Subcutaneous abdominal adipose tissue (tissue), 5 donors: ENCODE results near the gene HOXC5.
"Not testable (repeated sequence)": the region's sequence is repeated elsewhere in the genome, so short reads cannot be mapped to it uniquely, and the experiment has no call there.

Experiments
- H3K27ac ChIP-seq: one replicate; pipeline ENCODE4 v1.7.0; 2013; ENCODE audit warnings: low read depth, mild to moderate bottlenecking, inconsistent platforms, low read length, moderate library complexity
- H3K27me3 ChIP-seq, 5 donors: one replicate each; pipeline ENCODE4 v1.7.0; 2013; ENCODE audit warnings: low read length in 5 of 5, inconsistent platforms in 1 of 5; ENCODE audit not compliant: control insufficient read depth in 5 of 5, insufficient read depth in 4 of 5
- H3K36me3 ChIP-seq, 5 donors: one replicate each; pipeline ENCODE4 v1.7.0; 2013; ENCODE audit warnings: low read length in 5 of 5; ENCODE audit not compliant: control insufficient read depth in 5 of 5, insufficient read depth in 5 of 5
- H3K4me1 ChIP-seq, 5 donors: one replicate each; pipeline ENCODE4 v1.7.0; 2013; ENCODE audit warnings: low read length in 5 of 5, mild to moderate bottlenecking in 3 of 5, moderate library complexity in 1 of 5; ENCODE audit not compliant: control insufficient read depth in 5 of 5, insufficient read depth in 5 of 5
- H3K4me3 ChIP-seq, 5 donors: one replicate each; pipeline ENCODE4 v1.7.0; 2013; ENCODE audit warnings: low read length in 5 of 5, low read depth in 1 of 5
- H3K9ac ChIP-seq, 5 donors: one replicate each; pipeline ENCODE4 v1.7.0; 2013; ENCODE audit warnings: low read length in 5 of 5, mild to moderate bottlenecking in 4 of 5, moderate library complexity in 3 of 5
- H3K9me3 ChIP-seq, 5 donors: one replicate each; pipeline ENCODE4 v1.7.0; 2013; ENCODE audit warnings: low read length in 5 of 5; ENCODE audit not compliant: control insufficient read depth in 5 of 5
- donor health status: healthy.
- donor health status: healthy.
- donor health status: healthy.
- donor health status: healthy.
- donor health status: healthy.

HOXC5 gene

DNA sequence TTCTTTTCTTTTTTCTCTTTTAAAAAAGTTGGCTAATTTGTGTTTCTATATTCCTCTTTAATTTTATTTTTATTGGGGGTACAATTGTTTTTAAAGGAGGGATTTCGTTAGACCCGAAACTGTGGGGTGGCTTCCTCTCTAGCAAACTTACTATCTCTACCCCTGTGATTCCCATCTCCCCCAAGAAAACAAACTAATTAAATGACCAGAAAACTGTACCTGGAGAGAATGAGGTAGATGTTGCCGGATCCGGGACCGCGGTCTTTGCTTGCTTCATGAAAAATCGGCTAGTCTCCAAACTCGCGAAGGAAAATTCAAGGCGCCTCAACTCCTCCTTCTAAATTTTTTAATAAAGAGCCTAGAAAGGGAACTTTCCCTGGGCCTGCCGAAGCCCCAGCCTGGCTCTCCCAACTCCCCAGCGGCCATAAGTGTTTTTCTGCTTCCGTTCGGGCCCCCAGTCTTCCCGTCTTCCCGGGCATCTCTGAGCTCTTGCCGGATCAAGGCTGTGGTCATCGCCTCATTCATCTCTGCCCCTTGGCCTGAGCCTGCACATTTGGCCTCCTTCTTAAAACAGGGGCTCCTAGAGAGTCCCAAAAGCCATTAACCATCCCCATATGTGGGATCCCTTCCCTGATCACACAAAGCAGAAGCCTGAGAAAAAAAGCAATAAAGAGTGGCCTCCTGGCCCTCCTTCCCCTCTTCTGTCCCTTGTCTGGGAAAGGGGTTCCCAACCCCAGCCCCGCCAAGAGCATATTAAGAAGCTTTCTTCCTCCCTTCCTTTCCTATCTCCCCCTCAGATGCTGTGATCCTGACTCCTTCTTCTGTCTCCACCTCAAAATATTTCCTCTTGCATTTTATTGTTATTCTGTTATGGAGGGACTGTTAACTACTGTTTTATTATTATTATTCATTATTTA is 47.4 kb downstream of the HOXC5 start:
- H3K9me3 ChIP-seq, H3K36me3 ChIP-seq, H3K27me3 ChIP-seq, H3K4me1 ChIP-seq: not testable (repeated sequence)
- Histone ChIP-seq H3K4me3 (peak overlapping the region in 1 of 5 donors; percentile 35), H3K9ac (peak overlapping the region in 1 of 5 donors; percentile 10), H3K27ac (peak overlapping the region; percentile 57)

DNA sequence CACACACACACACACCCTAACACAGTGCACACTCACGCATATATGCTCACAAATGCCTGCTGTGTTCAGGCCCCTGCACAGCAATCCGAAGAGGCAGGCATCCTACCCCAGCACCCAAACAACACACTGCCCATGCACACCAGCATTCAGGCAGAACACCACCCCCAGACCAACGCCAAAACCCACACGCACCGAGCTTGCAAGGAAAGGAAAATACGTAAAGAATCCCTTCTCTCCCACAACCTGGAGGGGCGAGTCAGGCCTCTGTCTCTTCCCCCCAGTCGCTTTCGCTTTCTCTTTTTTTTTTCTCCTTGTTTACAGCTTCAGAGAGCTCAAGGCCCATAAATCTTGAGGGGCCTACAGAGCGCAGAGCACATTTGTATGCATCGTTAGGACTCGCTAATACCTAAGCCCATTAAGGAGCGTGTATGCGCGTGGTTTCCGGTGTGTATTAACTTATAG is 48.2 kb downstream of the HOXC5 start:
- not testable (repeated sequence) for H3K9me3 ChIP-seq, H3K36me3 ChIP-seq, H3K4me1 ChIP-seq, H3K9ac ChIP-seq, H3K27me3 ChIP-seq
- Histone ChIP-seq H3K27ac (peak overlapping the region; percentile 50), H3K4me3 (peak overlapping the region; percentile 22 to 53 (median 45))

DNA sequence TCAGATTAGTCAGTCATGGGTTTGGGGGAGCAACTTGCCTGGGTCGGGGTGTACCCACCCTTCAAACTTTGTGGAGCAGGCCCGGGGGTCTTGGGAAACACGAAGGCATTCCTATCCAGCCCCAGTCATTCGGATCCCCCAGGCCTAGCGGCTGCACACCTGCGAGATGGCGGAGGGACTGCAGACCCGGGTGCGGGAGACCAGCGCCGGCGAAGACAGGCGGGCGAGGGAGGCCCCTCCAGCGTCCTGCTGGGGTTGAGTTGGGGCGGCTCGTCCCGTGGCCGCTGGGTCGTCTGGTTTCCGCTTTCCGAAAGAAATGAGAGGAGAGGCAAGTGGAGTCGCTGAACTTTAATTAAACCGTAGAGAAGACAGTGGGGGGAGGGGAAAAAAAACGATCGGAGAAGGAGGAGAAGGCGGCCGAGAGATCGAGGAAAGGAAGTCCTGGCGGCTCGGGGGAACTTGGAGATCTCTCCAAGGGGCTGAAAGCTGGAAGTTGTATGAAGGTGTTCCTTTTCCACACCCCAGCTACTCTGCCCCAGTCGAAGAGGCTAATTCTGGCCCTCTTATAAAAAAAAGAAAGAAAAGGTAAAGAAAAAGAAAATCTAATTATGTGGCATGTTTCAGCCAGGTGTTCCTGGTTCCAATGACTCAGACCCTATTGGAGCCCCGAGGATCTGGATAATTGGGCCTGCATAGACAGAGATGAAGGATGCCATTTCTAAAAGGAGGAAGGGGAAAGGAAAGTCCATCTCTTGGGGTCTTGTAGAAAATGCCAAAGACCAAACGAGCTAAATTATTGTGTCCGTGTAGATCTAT is 48.9 kb downstream of the HOXC5 start:
- Histone ChIP-seq H3K27ac (peak overlapping the region; percentile 50), H3K4me3 (peak overlapping the region; percentile 15 to 64 (median 21))

DNA sequence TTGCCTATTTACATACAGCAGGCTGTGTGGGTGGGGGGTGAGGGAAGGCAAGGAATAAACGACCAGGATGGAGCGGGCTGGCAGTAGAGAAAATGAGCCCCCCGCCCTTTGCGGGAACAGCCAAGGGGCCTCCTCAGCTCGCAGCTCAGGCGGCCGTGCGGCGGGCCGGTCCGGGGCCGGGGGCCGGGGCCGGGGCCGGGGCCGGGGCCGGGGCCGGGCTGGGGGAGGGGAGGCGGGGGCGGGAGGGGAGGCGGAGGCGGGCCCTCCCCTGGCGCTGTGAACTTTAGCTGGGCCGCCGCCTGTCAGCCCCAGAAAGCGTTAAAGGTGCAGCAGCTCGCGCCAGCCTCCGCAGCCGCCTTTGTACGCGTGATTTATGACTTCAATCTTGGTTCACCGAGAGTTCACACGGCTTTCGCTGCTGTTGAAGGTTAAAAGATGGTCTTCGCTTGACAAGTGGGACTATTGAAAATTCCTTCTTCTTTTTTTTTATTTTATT is 49.6 kb downstream of the HOXC5 start:
- H3K9ac ChIP-seq: no peak overlapping the region
- H3K27ac ChIP-seq: no peak overlapping the region
- H3K4me3 ChIP-seq: peak overlapping the region in 3 of 5 donors; percentile 21 to 64 (median 46)

More for the DNA sequence above, 48.9 kb downstream of the HOXC5 start:
- not testable (repeated sequence) for H3K9ac ChIP-seq, H3K4me1 ChIP-seq, H3K27me3 ChIP-seq, H3K9me3 ChIP-seq, H3K36me3 ChIP-seq

More for the DNA sequence above, 49.6 kb downstream of the HOXC5 start:
- H3K27me3 ChIP-seq: no peaks in the 10 kb centered on the region
- no peaks in the 10 kb centered on the region for H3K36me3 ChIP-seq
- peaks cover 0 to 4% (median 3%) of the 10 kb centered on the region in 5 donors for H3K4me1 ChIP-seq
- no peaks in the 10 kb centered on the region for H3K9me3 ChIP-seq
